ENCODE data around the gene TBL2. TPM values are rescaled to one million over a fixed set of nuclear protein-coding genes. Genes with fewer than 3 reads are reported as not detected.

The TBL2 gene
- polyA plus RNA-seq, 4 donors, result 5.4 to 40.1 (median 19.0) TPM

GRCh38 chr7:73599916-73600315 is 21.5 kb upstream of the TBL2 start:
- WGBS, 3 donors, result 34 to 61% (median 38%) methylated on average over 5 to 7 of the region's 7 CpGs
- Histone ChIP-seq H3K27ac (ENCODE audit: low read depth in 1 of 3, low read length in 2 of 3) (no peak overlapping the region), H3K4me1 (ENCODE audit: control insufficient read depth in 3 of 3, insufficient read depth in 2 of 3, low read depth in 1 of 3, low read length in 2 of 3) (no peaks in the 10 kb centered on the region), H3K36me3 (ENCODE audit: control insufficient read depth in 3 of 3, insufficient read depth in 2 of 3, low read depth in 1 of 3, low read length in 3 of 3) (peaks cover 0 to 33% (median 1%) of the 10 kb centered on the region in 3 donors), H3K27me3 (ENCODE audit: control insufficient read depth in 3 of 3, insufficient read depth in 3 of 3, low read length in 3 of 3) (peaks cover 0 to 2% (median 0%) of the 10 kb centered on the region in 3 donors), H3K4me3 (ENCODE audit: low read depth in 1 of 3, low read length in 3 of 3) (no peak overlapping the region), H3K9me3 (ENCODE audit: control insufficient read depth in 2 of 2, insufficient read depth in 1 of 2, low read depth in 1 of 2, low read length in 1 of 2) (no peaks in the 10 kb centered on the region)
- DNase-seq (no peak), FAIRE-seq (no peak)

- no peaks in the 10 kb centered on the region for H3K4me1 ChIP-seq (ENCODE audit: control insufficient read depth in 3 of 3, insufficient read depth in 2 of 3, low read depth in 1 of 3, low read length in 2 of 3)
- H3K4me3 ChIP-seq (ENCODE audit: low read depth in 1 of 3, low read length in 3 of 3), result no peak overlapping the region
- no peak overlapping the region for H3K27ac ChIP-seq (ENCODE audit: low read depth in 1 of 3, low read length in 2 of 3)
- WGBS, 3 donors, result 70 to 81% (median 75%) methylated on average over 13 of the region's 13 CpGs
- no peak for DNase-seq
- H3K9me3 ChIP-seq (ENCODE audit: control insufficient read depth in 2 of 2, insufficient read depth in 1 of 2, low read depth in 1 of 2, low read length in 1 of 2), result no peaks in the 10 kb centered on the region
- H3K27me3 ChIP-seq (ENCODE audit: control insufficient read depth in 3 of 3, insufficient read depth in 3 of 3, low read length in 3 of 3), result peaks cover 0 to 2% (median 0%) of the 10 kb centered on the region in 3 donors
- no peak for FAIRE-seq
- H3K36me3 ChIP-seq (ENCODE audit: control insufficient read depth in 3 of 3, insufficient read depth in 2 of 3, low read depth in 1 of 3, low read length in 3 of 3), result peaks cover 0 to 31% (median 1%) of the 10 kb centered on the region in 3 donors
Observed at GRCh38 chr7:73599151-73599882, 20.9 kb upstream of the TBL2 start.

GRCh38 chr7:73597978-73598782 is 19.8 kb upstream of the TBL2 start:
- no peak overlapping the region for H3K4me3 ChIP-seq (ENCODE audit: low read depth in 1 of 3, low read length in 3 of 3)
- no peaks in the 10 kb centered on the region for H3K4me1 ChIP-seq (ENCODE audit: control insufficient read depth in 3 of 3, insufficient read depth in 2 of 3, low read depth in 1 of 3, low read length in 2 of 3)
- no peak for FAIRE-seq
- no peaks in the 10 kb centered on the region for H3K9me3 ChIP-seq (ENCODE audit: control insufficient read depth in 2 of 2, insufficient read depth in 1 of 2, low read depth in 1 of 2, low read length in 1 of 2)
- WGBS, 3 donors, result 84 to 89% (median 87%) methylated on average over 5 of the region's 5 CpGs
- DNase-seq, result no peak
- H3K27me3 ChIP-seq (ENCODE audit: control insufficient read depth in 3 of 3, insufficient read depth in 3 of 3, low read length in 3 of 3), result no peaks in the 10 kb centered on the region
- H3K27ac ChIP-seq (ENCODE audit: low read depth in 1 of 3, low read length in 2 of 3), result no peak overlapping the region
- peaks cover 0 to 42% (median 1%) of the 10 kb centered on the region in 3 donors for H3K36me3 ChIP-seq (ENCODE audit: control insufficient read depth in 3 of 3, insufficient read depth in 2 of 3, low read depth in 1 of 3, low read length in 3 of 3)

GRCh38 chr7:73596191-73597065 is 18.0 kb upstream of the TBL2 start:
- Histone ChIP-seq H3K9me3 (ENCODE audit: control insufficient read depth in 2 of 2, insufficient read depth in 1 of 2, low read depth in 1 of 2, low read length in 1 of 2) (no peaks in the 10 kb centered on the region), H3K4me1 (ENCODE audit: control insufficient read depth in 3 of 3, insufficient read depth in 2 of 3, low read depth in 1 of 3, low read length in 2 of 3) (no peaks in the 10 kb centered on the region), H3K36me3 (ENCODE audit: control insufficient read depth in 3 of 3, insufficient read depth in 2 of 3, low read depth in 1 of 3, low read length in 3 of 3) (peaks cover 0 to 43% (median 1%) of the 10 kb centered on the region in 3 donors), H3K27ac (ENCODE audit: low read depth in 1 of 3, low read length in 2 of 3) (no peak overlapping the region), H3K27me3 (ENCODE audit: control insufficient read depth in 3 of 3, insufficient read depth in 3 of 3, low read length in 3 of 3) (no peaks in the 10 kb centered on the region), H3K4me3 (ENCODE audit: low read depth in 1 of 3, low read length in 3 of 3) (no peak overlapping the region)
- FAIRE-seq, result no peak
- DNase-seq, result no peak
- WGBS, 3 donors, result 69 to 82% (median 76%) methylated on average over 30 to 37 of the region's 37 CpGs

GRCh38 chr7:73595358-73595757 is 17.0 kb upstream of the TBL2 start:
- FAIRE-seq (no peak), DNase-seq (no peak)
- peaks cover 0 to 43% (median 1%) of the 10 kb centered on the region in 3 donors for H3K36me3 ChIP-seq (ENCODE audit: control insufficient read depth in 3 of 3, insufficient read depth in 2 of 3, low read depth in 1 of 3, low read length in 3 of 3)
- no peaks in the 10 kb centered on the region for H3K27me3 ChIP-seq (ENCODE audit: control insufficient read depth in 3 of 3, insufficient read depth in 3 of 3, low read length in 3 of 3)
- H3K4me3 ChIP-seq (ENCODE audit: low read depth in 1 of 3, low read length in 3 of 3), result no peak overlapping the region
- no peak overlapping the region for H3K27ac ChIP-seq (ENCODE audit: low read depth in 1 of 3, low read length in 2 of 3)
- H3K9me3 ChIP-seq (ENCODE audit: control insufficient read depth in 2 of 2, insufficient read depth in 1 of 2, low read depth in 1 of 2, low read length in 1 of 2), result no peaks in the 10 kb centered on the region
- H3K4me1 ChIP-seq (ENCODE audit: control insufficient read depth in 3 of 3, insufficient read depth in 2 of 3, low read depth in 1 of 3, low read length in 2 of 3), result no peaks in the 10 kb centered on the region
- WGBS, 3 donors, result 86 to 98% (median 93%) methylated on average over 6 to 9 of the region's 9 CpGs

- DNase-seq (no peak), FAIRE-seq (no peak)
- 69 to 72% (median 71%) methylated on average over 14 of the region's 14 CpGs for WGBS, 3 donors
Observed at GRCh38 chr7:73593207-73594045, 15.0 kb upstream of the TBL2 start.

GRCh38 chr7:73586911-73587310 is 8.5 kb upstream of the TBL2 start:
- H3K4me3 ChIP-seq (ENCODE audit: low read depth in 1 of 3, low read length in 3 of 3), result no peak overlapping the region
- no peaks in the 10 kb centered on the region for H3K27me3 ChIP-seq (ENCODE audit: control insufficient read depth in 3 of 3, insufficient read depth in 3 of 3, low read length in 3 of 3)
- peak overlapping the region in 1 of 3 donors; percentile 26 for H3K27ac ChIP-seq (ENCODE audit: low read depth in 1 of 3, low read length in 2 of 3)
- H3K36me3 ChIP-seq (ENCODE audit: control insufficient read depth in 3 of 3, insufficient read depth in 2 of 3, low read depth in 1 of 3, low read length in 3 of 3), result no peaks in the 10 kb centered on the region
- FAIRE-seq (no peak), DNase-seq (no peak)
- no peaks in the 10 kb centered on the region for H3K9me3 ChIP-seq (ENCODE audit: control insufficient read depth in 2 of 2, insufficient read depth in 1 of 2, low read depth in 1 of 2, low read length in 1 of 2)
- WGBS, 3 donors, result 79 to 93% (median 87%) methylated on average over 12 of the region's 12 CpGs
- peaks cover 0 to 8% (median 0%) of the 10 kb centered on the region in 3 donors for H3K4me1 ChIP-seq (ENCODE audit: control insufficient read depth in 3 of 3, insufficient read depth in 2 of 3, low read depth in 1 of 3, low read length in 2 of 3)

More at GRCh38 chr7:73593207-73594045, 15.0 kb upstream of the TBL2 start:
- peaks cover 0 to 37% (median 1%) of the 10 kb centered on the region in 3 donors for H3K36me3 ChIP-seq (ENCODE audit: control insufficient read depth in 3 of 3, insufficient read depth in 2 of 3, low read depth in 1 of 3, low read length in 3 of 3)
- no peak overlapping the region for H3K4me3 ChIP-seq (ENCODE audit: low read depth in 1 of 3, low read length in 3 of 3)
- H3K27me3 ChIP-seq (ENCODE audit: control insufficient read depth in 3 of 3, insufficient read depth in 3 of 3, low read length in 3 of 3), result no peaks in the 10 kb centered on the region
- no peaks in the 10 kb centered on the region for H3K4me1 ChIP-seq (ENCODE audit: control insufficient read depth in 3 of 3, insufficient read depth in 2 of 3, low read depth in 1 of 3, low read length in 2 of 3)
- no peaks in the 10 kb centered on the region for H3K9me3 ChIP-seq (ENCODE audit: control insufficient read depth in 2 of 2, insufficient read depth in 1 of 2, low read depth in 1 of 2, low read length in 1 of 2)
- H3K27ac ChIP-seq (ENCODE audit: low read depth in 1 of 3, low read length in 2 of 3), result no peak overlapping the region
